ENCODE results near the gene MAN2A2.

The MAN2A2 gene

GRCh38 chr15:90875549-90875981 lies 27.5 kb upstream of the MAN2A2 start:
- H3K4me3 ChIP-seq, result no peak overlapping the region
- H3K27me3 ChIP-seq (ENCODE audit: low read depth), result no peaks in the 10 kb centered on the region
- no peaks in the 10 kb centered on the region for H3K9me3 ChIP-seq
- peaks cover 34% of the 10 kb centered on the region for H3K36me3 ChIP-seq (replicated peaks)
- in situ Hi-C loops (cut with MboI; ENCODE audit: low sequenced_read_pairs), result loop anchor here (25.0 kb wide), 1 partner anchor 388 kb away; no protein-coding TSS in a partner anchor
- DNase-seq (ENCODE audit: low spot score in 2 of 2), result no peak
- H3K4me1 ChIP-seq, result peaks cover 27% of the 10 kb centered on the region

DNA sequence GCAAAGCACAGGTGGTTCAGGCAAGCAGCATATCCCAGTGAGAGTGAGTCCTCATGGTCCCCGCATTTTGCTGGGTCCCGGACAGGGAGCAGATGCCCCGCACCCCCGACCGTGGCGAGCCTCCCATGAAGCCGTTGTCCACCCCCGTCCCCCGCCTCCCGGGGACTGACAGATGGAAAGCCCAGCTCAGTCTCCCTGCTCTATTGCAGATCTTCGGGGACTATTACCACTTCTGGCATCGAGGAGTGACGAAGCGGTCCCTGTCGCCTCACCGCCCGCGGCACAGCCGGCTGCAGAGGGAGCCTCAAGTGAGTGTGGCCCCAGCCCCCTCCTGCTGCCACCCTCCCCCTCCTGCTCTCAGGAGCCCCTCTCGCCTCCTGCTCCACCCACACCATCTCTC lies 27.1 kb upstream of the MAN2A2 start:
- no peak for DNase-seq (ENCODE audit: low spot score in 2 of 2)
- H3K36me3 ChIP-seq (replicated peaks), result peaks cover 37% of the 10 kb centered on the region
- no peaks in the 10 kb centered on the region for H3K9me3 ChIP-seq
- H3K4me3 ChIP-seq, result no peak overlapping the region
- in situ Hi-C loops (cut with MboI; ENCODE audit: low sequenced_read_pairs), result loop anchor here (25.0 kb wide), 1 partner anchor 389 kb away; no protein-coding TSS in a partner anchor
- peaks cover 26% of the 10 kb centered on the region for H3K4me1 ChIP-seq
- H3K27me3 ChIP-seq (ENCODE audit: low read depth), result no peaks in the 10 kb centered on the region

GRCh38 chr15:90876512-90877170 lies 26.5 kb upstream of the MAN2A2 start:
- Histone ChIP-seq H3K27me3 (ENCODE audit: low read depth) (no peaks in the 10 kb centered on the region), H3K9me3 (no peaks in the 10 kb centered on the region), H3K4me1 (peaks cover 26% of the 10 kb centered on the region), H3K4me3 (no peak overlapping the region), H3K36me3 (replicated peaks) (peaks cover 43% of the 10 kb centered on the region)
- no peak for DNase-seq (ENCODE audit: low spot score in 2 of 2)
- in situ Hi-C loops (cut with MboI; ENCODE audit: low sequenced_read_pairs), result loop anchor here (25.0 kb wide), 1 partner anchor 389 kb away; no protein-coding TSS in a partner anchor

- H3K27me3 ChIP-seq (ENCODE audit: low read depth), result no peaks in the 10 kb centered on the region
- H3K4me3 ChIP-seq, result no peak overlapping the region
- H3K9me3 ChIP-seq, result no peaks in the 10 kb centered on the region
- peaks cover 44% of the 10 kb centered on the region for H3K36me3 ChIP-seq (replicated peaks)
- no peak for DNase-seq (ENCODE audit: low spot score in 2 of 2)
- in situ Hi-C loops (cut with MboI; ENCODE audit: low sequenced_read_pairs), result loop anchor here (25.0 kb wide), 1 partner anchor 390 kb away; no protein-coding TSS in a partner anchor
- peaks cover 23% of the 10 kb centered on the region for H3K4me1 ChIP-seq
Measured at GRCh38 chr15:90877315-90877714, 25.8 kb upstream of the MAN2A2 start.

DNA sequence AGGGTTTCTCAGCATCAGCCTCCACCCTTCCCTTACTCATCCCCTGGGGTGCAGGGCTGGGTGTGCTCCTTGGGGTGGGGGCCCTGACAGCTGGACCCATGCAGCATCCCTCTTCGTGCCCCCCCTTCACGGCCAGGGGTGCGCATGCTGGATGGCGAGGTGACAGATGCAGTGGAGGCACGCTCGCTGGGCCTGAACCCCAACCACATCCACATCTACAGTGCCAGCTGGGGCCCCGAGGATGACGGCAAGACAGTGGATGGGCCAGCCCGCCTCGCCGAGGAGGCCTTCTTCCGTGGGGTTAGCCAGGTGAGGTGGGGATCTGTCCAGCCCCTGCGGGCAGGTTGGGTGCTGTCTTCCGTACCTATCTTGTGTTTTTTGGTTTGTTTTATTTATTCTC lies 25.1 kb upstream of the MAN2A2 start:
- no peaks in the 10 kb centered on the region for H3K27me3 ChIP-seq (ENCODE audit: low read depth)
- DNase-seq (ENCODE audit: low spot score in 2 of 2), result no peak
- H3K9me3 ChIP-seq, result no peaks in the 10 kb centered on the region
- no peak overlapping the region for H3K4me3 ChIP-seq
- H3K4me1 ChIP-seq, result peaks cover 16% of the 10 kb centered on the region
- peaks cover 46% of the 10 kb centered on the region for H3K36me3 ChIP-seq (replicated peaks)
- in situ Hi-C loops (cut with MboI; ENCODE audit: low sequenced_read_pairs), result loop anchor here (25.0 kb wide), 1 partner anchor 391 kb away; no protein-coding TSS in a partner anchor

DNA sequence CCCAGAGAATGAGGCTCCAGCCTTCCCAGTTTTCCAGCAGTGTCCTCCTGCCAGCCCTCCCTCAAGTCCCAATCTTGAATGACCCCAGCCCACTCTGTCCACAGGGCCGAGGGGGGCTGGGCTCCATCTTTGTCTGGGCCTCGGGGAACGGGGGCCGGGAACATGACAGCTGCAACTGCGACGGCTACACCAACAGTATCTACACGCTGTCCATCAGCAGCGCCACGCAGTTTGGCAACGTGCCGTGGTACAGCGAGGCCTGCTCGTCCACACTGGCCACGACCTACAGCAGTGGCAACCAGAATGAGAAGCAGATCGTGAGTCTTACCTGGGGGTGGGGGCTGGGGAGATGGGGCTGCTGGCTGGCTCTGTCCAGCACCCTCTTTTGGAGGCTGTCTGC lies 24.4 kb upstream of the MAN2A2 start:
- Histone ChIP-seq H3K36me3 (replicated peaks) (peaks cover 46% of the 10 kb centered on the region), H3K27me3 (ENCODE audit: low read depth) (no peaks in the 10 kb centered on the region), H3K4me1 (peaks cover 13% of the 10 kb centered on the region), H3K4me3 (no peak overlapping the region), H3K9me3 (no peaks in the 10 kb centered on the region)
- DNase-seq (ENCODE audit: low spot score in 2 of 2), result no peak
- in situ Hi-C loops (cut with MboI; ENCODE audit: low sequenced_read_pairs), result loop anchor here (25.0 kb wide), 1 partner anchor 391 kb away; no protein-coding TSS in a partner anchor

- Histone ChIP-seq H3K27me3 (ENCODE audit: low read depth) (no peaks in the 10 kb centered on the region), H3K9me3 (no peaks in the 10 kb centered on the region), H3K36me3 (replicated peaks) (peaks cover 46% of the 10 kb centered on the region), H3K4me3 (no peak overlapping the region), H3K4me1 (peaks cover 14% of the 10 kb centered on the region)
- DNase-seq (ENCODE audit: low spot score in 2 of 2), result no peak
- in situ Hi-C loops (cut with MboI; ENCODE audit: low sequenced_read_pairs), result loop anchor here (10.0 to 25.0 kb wide), 2 partner anchors 393 to 555 kb away; no protein-coding TSS in a partner anchor
Measured at GRCh38 chr15:90879730-90880366, 23.3 kb upstream of the MAN2A2 start.

- Histone ChIP-seq H3K4me3 (no peak overlapping the region), H3K36me3 (replicated peaks) (peaks cover 46% of the 10 kb centered on the region), H3K27me3 (ENCODE audit: low read depth) (no peaks in the 10 kb centered on the region), H3K9me3 (no peaks in the 10 kb centered on the region), H3K4me1 (peaks cover 14% of the 10 kb centered on the region)
- in situ Hi-C loops (cut with MboI; ENCODE audit: low sequenced_read_pairs), result loop anchor here (10.0 to 25.0 kb wide), 2 partner anchors 393 to 556 kb away; no protein-coding TSS in a partner anchor
- DNase-seq (ENCODE audit: low spot score in 2 of 2), result no peak
Measured at GRCh38 chr15:90880381-90881145, 22.5 kb upstream of the MAN2A2 start.

DNA sequence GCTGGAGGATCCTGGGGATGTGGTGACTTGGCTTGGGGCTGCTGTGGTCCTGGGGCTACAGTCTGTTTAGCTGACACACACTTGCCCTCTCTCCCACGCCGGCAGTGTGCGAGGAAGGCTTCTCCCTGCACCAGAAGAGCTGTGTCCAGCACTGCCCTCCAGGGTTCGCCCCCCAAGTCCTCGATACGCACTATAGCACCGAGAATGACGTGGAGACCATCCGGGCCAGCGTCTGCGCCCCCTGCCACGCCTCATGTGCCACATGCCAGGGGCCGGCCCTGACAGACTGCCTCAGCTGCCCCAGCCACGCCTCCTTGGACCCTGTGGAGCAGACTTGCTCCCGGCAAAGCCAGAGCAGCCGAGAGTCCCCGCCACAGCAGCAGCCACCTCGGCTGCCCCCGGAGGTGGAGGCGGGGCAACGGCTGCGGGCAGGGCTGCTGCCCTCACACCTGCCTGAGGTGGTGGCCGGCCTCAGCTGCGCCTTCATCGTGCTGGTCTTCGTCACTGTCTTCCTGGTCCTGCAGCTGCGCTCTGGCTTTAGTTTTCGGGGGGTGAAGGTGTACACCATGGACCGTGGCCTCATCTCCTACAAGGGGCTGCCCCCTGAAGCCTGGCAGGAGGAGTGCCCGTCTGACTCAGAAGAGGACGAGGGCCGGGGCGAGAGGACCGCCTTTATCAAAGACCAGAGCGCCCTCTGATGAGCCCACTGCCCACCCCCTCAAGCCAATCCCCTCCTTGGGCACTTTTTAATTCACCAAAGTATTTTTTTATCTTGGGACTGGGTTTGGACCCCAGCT lies 21.7 kb upstream of the MAN2A2 start:
- in situ Hi-C loops (cut with MboI; ENCODE audit: low sequenced_read_pairs), result loop anchor here (10.0 to 25.0 kb wide), 2 partner anchors 394 to 557 kb away; no protein-coding TSS in a partner anchor
- Histone ChIP-seq H3K4me3 (no peak overlapping the region), H3K4me1 (peaks cover 14% of the 10 kb centered on the region), H3K27me3 (ENCODE audit: low read depth) (no peaks in the 10 kb centered on the region), H3K36me3 (replicated peaks) (peaks cover 45% of the 10 kb centered on the region), H3K9me3 (no peaks in the 10 kb centered on the region)
- DNase-seq (ENCODE audit: low spot score in 2 of 2), result no peak

DNA sequence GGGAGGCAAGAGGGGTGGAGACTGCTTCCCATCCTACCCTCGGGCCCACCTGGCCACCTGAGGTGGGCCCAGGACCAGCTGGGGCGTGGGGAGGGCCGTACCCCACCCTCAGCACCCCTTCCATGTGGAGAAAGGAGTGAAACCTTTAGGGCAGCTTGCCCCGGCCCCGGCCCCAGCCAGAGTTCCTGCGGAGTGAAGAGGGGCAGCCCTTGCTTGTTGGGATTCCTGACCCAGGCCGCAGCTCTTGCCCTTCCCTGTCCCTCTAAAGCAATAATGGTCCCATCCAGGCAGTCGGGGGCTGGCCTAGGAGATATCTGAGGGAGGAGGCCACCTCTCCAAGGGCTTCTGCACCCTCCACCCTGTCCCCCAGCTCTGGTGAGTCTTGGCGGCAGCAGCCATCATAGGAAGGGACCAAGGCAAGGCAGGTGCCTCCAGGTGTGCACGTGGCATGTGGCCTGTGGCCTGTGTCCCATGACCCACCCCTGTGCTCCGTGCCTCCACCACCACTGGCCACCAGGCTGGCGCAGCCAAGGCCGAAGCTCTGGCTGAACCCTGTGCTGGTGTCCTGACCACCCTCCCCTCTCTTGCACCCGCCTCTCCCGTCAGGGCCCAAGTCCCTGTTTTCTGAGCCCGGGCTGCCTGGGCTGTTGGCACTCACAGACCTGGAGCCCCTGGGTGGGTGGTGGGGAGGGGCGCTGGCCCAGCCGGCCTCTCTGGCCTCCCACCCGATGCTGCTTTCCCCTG lies 21.0 kb upstream of the MAN2A2 start:
- Histone ChIP-seq H3K4me1 (peaks cover 14% of the 10 kb centered on the region), H3K4me3 (no peak overlapping the region), H3K36me3 (replicated peaks) (peaks cover 38% of the 10 kb centered on the region), H3K27me3 (ENCODE audit: low read depth) (no peaks in the 10 kb centered on the region), H3K9me3 (no peaks in the 10 kb centered on the region)
- DNase-seq (ENCODE audit: low spot score in 2 of 2), result no peak
- in situ Hi-C loops (cut with MboI; ENCODE audit: low sequenced_read_pairs), result loop anchor here (10.0 to 25.0 kb wide), 2 partner anchors 395 to 557 kb away; no protein-coding TSS in a partner anchor

DNA sequence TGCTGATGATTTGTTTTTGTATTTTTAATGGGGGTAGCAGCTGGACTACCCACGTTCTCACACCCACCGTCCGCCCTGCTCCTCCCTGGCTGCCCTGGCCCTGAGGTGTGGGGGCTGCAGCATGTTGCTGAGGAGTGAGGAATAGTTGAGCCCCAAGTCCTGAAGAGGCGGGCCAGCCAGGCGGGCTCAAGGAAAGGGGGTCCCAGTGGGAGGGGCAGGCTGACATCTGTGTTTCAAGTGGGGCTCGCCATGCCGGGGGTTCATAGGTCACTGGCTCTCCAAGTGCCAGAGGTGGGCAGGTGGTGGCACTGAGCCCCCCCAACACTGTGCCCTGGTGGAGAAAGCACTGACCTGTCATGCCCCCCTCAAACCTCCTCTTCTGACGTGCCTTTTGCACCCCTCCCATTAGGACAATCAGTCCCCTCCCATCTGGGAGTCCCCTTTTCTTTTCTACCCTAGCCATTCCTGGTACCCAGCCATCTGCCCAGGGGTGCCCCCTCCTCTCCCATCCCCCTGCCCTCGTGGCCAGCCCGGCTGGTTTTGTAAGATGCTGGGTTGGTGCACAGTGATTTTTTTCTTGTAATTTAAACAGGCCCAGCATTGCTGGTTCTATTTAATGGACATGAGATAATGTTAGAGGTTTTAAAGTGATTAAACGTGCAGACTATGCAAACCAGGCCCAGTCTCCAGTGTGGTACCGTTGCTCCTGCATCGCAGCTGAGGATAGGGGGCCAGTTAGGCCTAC lies 20.1 kb upstream of the MAN2A2 start:
- DNase-seq (ENCODE audit: low spot score in 2 of 2), result no peak
- Histone ChIP-seq H3K4me3 (no peak overlapping the region), H3K27me3 (ENCODE audit: low read depth) (no peaks in the 10 kb centered on the region), H3K4me1 (peaks cover 14% of the 10 kb centered on the region), H3K9me3 (no peaks in the 10 kb centered on the region), H3K36me3 (replicated peaks) (peaks cover 33% of the 10 kb centered on the region)
- in situ Hi-C loops (cut with MboI; ENCODE audit: low sequenced_read_pairs), result loop anchor here (10.0 to 25.0 kb wide), 2 partner anchors 396 to 558 kb away; no protein-coding TSS in a partner anchor

GRCh38 chr15:90883526-90883975 lies 19.6 kb upstream of the MAN2A2 start:
- Histone ChIP-seq H3K4me1 (peaks cover 14% of the 10 kb centered on the region), H3K4me3 (no peak overlapping the region), H3K27me3 (ENCODE audit: low read depth) (no peaks in the 10 kb centered on the region), H3K36me3 (replicated peaks) (peaks cover 27% of the 10 kb centered on the region), H3K9me3 (no peaks in the 10 kb centered on the region)
- DNase-seq (ENCODE audit: low spot score in 2 of 2), result peak in 1 of 2 experiments; percentile 39
- in situ Hi-C loops (cut with MboI; ENCODE audit: low sequenced_read_pairs), result loop anchor here (10.0 to 25.0 kb wide), 2 partner anchors 396 to 559 kb away; no protein-coding TSS in a partner anchor

Measured in HAP-1 (cell line).